H7 (cell line): ENCODE data around the gene MRGPRD. TPM values are rescaled to one million over a fixed set of nuclear protein-coding genes. Genes with fewer than 3 reads are reported as not detected.

ENCODE experiments used
- DNase-seq: peaks from one replicate; pipeline ENCODE4 v3.0.0; 2012
- H3K27me3 ChIP-seq: 2 replicates; pipeline ENCODE4 v1.6.0; 2011; ENCODE audit warnings: mild to moderate bottlenecking, low read length; ENCODE audit not compliant: control insufficient read depth, insufficient read depth
- H3K36me3 ChIP-seq: replicated peaks from 2 replicates; pipeline ENCODE4 v1.5.1; 2011; ENCODE audit warnings: low read length; ENCODE audit not compliant: control insufficient read depth, insufficient read depth
- H3K4me3 ChIP-seq: 2 replicates; pipeline ENCODE4 v1.5.1; 2011; ENCODE audit warnings: low read depth, mild to moderate bottlenecking, control low read depth, low read length, moderate library complexity; ENCODE audit not compliant: insufficient read depth
- total RNA-seq: library from RNA; depleted of rRNA; stranded (reverse); fragments of >200 nt; shearing (Covaris generic); gene quantifications from 2 replicates; pipeline ENCODE4 v1.2.3, GENCODE V29; 2014

Gene MRGPRD
- total RNA-seq, 1 experiment from 2014 or later, result not detected

DNA sequence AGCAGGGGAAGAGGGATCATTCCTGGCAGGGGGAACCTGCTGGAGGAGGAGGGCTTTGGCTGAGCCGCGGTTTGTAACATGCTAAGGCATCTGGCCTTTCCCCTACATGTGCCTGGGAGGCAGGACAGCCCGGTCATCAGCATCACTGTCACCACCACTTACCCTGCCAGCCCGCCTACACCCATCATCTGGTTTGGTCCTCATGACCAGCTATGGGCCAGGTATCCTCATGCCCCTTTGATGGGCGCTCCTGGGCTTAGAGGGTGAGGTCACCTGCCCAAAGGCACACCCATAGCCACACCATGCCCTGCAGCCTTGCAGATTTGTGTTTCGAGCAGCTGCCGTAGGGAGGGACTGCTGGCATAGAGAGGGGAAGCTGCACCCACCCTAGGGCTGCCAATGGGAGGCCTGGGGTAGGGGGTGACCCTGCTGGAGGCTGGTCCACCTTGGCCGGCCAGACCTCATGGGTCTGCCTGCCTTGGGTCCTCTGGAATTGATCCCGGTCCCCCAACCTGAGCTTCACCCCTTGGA lies 29.6 kb upstream of the MRGPRD start:
- H3K27me3 ChIP-seq, result peaks cover 4% of the 10 kb centered on the region
- no peaks in the 10 kb centered on the region for H3K36me3 ChIP-seq
- peak; percentile 63 for DNase-seq
- H3K4me3 ChIP-seq, result peak overlapping the region; percentile 28; the same call in 1 of the 2 replicates

DNA sequence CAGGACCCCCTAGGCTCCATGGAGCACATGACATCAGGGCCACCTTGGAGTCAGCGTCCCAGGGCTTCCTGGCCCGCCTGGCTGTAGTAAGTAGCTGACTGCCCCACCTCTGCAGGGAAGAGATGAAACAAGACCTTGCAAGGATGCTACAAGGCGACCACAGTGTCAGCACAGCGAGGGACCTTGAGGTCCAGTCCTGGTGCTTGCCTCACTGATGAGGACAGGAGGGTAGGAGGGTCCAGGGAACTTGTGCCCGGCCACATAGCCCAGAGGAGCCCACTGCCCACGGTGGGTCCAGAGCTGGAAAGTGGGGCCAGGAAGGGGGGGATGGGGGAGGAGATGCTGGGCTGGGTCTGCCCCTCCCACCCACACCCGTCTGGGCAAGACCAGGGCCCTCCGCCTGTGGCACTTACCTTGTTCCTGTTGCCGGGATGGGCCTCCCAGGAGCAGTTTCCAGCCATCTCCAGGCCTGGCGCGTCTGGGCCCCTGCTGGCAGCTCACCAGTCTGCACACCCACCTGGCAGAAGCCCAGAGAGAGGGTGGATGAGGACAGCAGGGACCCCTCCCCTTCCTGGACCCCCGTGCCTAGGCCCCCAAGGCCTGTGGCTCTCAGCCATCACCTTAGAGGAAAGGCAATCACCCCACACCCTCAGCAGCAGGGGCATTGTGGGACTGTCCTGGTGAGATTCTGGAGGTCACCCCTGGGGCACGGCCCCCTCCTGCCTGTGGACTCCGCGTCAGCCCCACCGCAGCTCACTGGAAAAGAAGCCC lies 28.8 kb upstream of the MRGPRD start:
- H3K4me3 ChIP-seq, result no peak overlapping the region
- H3K27me3 ChIP-seq, result peaks cover 4% of the 10 kb centered on the region
- H3K36me3 ChIP-seq, result no peaks in the 10 kb centered on the region
- peak; percentile 53 for DNase-seq

DNA sequence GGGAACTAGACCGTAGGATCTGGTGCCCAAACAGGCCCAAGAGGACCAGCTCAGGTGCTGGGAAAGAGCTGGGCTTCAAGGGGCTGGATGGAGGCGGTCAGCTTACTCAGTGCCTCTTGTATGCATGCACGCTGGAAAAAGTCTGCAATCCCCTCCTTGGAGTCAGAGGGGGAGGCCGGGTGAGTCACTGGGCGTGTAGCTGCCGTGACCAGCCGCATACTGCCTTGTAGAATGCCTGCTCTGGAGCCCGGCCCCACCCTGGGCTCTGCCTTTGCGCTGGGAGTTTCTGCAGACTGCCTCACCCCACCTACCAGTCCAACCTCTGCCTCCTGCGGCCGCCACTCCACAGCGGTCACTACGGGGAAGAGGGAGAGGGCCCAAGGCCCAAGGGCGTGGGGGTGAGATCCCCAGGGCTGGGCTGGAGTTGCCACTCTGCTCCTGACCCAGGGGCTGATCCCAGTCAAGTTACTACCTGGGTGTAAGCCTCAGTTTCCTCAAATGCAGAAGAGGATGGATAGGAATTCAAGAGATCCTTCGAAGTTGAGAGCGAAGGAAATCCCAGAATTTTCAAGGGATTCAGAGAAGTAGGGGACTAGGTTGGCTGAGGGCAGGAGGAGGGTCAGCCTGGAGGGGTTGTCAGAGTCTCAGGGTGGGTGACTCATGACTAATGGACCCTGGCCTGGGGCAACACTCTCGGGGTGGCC lies 28.1 kb upstream of the MRGPRD start:
- Histone ChIP-seq H3K27me3 (peaks cover under 1% of the 10 kb centered on the region), H3K36me3 (no peaks in the 10 kb centered on the region), H3K4me3 (no peak overlapping the region)
- peak; percentile 66 for DNase-seq

DNA sequence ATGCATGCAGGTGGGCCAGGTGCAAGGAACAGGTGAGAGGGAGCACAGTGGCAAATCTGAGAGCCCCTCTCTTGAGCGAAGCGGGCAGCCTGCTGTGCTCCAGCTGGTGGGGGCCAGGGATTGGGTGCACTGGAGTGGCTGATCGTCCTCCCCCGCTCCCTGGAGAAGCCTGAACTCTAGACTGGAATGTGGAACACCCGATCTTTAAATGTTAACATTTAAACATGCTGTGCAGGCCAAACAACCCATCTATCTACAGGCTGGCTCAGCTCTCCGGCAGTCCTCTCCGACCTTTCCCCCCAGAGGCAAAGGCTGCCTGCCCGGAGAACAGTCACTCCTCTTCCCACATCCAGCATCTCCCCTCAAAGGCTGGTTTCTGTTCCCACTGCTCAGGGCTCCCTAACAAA lies 27.2 kb upstream of the MRGPRD start:
- peak; percentile 44 for DNase-seq

DNA sequence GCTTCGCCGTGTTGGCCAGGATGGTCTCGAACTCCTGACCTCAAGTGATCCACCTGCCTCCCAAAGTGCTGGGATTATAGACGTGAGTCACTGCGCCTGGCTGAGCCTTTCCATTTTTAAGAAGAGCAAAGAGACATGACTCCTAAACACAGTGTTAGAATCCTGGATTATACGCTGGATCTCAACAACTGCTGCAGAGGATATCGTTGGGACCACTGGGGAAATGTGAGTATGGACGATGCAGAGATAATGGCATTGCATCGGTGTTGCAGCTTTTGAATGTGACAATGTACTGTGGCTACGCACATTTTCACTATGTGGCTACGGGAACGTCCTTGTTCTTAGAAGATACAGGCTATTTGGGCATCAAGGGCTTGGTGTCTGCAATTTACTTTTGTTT lies 26.0 kb upstream of the MRGPRD start:
- Histone ChIP-seq H3K27me3 (no peaks in the 10 kb centered on the region), H3K36me3 (no peaks in the 10 kb centered on the region), H3K4me3 (no peak overlapping the region)
- no peak for DNase-seq

More for the DNA sequence above, 27.2 kb upstream of the MRGPRD start:
- no peaks in the 10 kb centered on the region for H3K36me3 ChIP-seq
- no peak overlapping the region for H3K4me3 ChIP-seq
- H3K27me3 ChIP-seq, result no peaks in the 10 kb centered on the region

DNA sequence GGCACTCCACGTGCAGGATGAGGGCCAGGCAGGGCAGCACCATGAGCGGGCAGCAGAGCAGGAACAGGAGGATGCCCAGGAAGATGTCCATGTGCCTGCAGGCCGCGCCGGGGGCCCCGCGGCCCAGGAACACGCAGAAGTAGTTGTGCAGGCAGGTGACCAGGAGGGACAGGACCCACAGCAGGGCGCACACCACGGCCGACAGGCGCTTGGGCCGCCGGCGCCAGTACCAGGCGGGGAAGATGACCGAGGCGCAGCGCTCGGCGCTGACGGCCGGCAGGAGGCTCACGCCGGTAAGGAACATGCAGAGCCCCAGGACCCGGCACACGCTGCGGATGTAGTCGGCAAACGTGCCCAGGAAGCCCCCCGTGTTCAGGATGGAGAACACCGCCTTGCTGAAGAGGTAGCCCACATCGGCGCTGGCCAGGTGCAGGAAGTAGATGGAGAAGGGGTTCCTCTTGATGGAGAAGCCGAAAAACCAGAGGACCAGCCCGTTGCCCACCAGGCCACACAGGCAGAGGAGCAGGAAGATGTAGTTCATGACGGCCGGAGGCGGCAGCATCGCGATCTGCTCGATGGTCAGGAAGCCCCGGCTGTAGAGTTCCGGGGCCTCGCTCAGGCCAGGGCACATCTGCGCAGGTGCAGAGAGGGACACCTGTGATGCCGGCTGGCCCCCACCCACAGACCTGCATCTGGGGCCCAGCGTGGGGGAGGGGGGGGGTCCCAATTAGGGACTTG lies 25.0 kb upstream of the MRGPRD start:
- Histone ChIP-seq H3K4me3 (no peak overlapping the region), H3K36me3 (no peaks in the 10 kb centered on the region), H3K27me3 (no peaks in the 10 kb centered on the region)
- peak; percentile 52 for DNase-seq

DNA sequence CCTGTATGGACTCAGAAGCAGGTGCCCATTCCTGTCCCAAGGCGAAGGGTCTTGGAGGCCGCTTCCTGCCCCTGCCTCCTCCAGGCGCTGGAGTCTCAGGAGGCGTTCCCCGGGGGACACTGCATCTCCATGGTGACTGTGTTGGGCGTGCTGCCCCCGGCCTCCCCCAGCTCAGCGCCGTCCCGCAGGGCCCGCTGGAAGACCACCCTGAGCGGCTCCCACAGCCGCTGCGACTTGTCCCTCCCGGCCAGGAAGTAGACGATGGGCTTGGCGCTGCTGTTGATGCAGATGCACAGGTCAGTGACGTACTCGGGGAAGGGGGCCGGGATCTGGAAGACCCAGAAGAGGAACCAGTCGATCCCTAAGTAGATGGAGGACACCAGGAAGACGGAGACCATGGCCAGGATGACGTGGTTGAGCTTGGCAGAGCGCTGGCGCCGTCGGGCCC lies 24.4 kb upstream of the MRGPRD start:
- no peak overlapping the region for H3K4me3 ChIP-seq
- no peaks in the 10 kb centered on the region for H3K27me3 ChIP-seq
- no peaks in the 10 kb centered on the region for H3K36me3 ChIP-seq
- peak; percentile 47 for DNase-seq

DNA sequence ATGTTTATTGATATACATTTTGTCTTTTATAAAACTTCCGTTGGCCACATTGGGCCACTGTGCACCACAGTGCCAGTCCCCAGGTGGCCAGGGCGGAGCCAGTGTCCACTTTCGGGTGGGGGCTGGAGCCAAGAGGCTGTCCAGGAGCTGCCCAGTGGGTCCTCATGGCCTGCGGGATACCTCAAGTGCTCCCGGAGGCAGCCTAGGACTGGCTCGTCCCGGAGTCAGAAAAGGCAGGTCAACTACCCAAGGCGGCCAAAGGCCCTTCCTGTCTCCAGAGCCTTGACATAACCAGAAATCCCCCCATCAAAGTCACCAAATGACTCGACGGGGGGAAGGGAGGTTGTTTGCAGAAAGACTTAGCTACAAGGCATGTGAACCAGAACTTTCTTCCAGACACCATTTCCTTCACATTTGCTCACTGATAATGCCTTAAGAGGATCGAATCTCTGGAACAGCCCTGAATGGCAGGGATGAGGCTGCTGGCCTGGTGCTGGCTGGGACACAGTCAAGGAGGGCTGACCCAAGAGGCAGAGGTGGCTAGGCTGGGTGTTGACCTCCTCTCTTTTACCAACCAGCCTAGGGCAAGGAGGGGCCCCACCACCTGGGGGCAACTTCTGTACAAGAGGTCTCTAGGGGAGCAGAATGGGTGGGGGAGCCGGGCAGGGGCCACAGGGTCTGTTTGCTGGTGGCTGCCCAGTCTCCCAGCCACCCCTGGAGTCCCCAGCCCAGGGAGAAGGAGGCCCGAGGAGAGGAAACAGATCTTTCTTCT lies 23.8 kb upstream of the MRGPRD start:
- Histone ChIP-seq H3K36me3 (no peaks in the 10 kb centered on the region), H3K4me3 (no peak overlapping the region), H3K27me3 (no peaks in the 10 kb centered on the region)
- DNase-seq, result peak; percentile 41

DNA sequence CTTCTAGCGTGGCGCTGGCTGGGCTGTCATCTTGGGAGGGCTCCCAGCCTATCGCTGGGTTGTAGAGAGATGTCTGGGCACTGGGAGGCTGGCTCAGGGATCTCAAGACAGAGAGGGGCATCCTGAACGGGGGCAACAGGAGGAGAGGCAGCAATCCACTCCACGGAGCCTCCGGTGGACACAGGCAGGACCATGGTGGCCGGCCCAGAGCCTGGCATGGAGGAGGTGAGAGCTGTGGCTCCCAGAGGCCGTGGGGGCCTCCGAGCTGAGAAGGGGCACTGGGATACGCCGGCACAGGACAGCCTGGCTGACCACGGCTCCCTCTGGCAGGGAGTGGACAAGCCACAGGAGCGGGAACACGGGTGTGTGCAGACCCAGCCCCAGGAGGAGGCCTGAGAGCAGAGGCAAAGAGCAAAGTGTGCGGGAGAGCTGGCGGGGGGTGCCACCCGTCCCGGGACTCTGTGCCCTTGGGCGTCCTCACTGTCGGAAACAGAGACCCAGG lies 23.1 kb upstream of the MRGPRD start:
- peak; percentile 42 for DNase-seq
- H3K4me3 ChIP-seq, result no peak overlapping the region
- no peaks in the 10 kb centered on the region for H3K36me3 ChIP-seq
- H3K27me3 ChIP-seq, result no peaks in the 10 kb centered on the region

DNA sequence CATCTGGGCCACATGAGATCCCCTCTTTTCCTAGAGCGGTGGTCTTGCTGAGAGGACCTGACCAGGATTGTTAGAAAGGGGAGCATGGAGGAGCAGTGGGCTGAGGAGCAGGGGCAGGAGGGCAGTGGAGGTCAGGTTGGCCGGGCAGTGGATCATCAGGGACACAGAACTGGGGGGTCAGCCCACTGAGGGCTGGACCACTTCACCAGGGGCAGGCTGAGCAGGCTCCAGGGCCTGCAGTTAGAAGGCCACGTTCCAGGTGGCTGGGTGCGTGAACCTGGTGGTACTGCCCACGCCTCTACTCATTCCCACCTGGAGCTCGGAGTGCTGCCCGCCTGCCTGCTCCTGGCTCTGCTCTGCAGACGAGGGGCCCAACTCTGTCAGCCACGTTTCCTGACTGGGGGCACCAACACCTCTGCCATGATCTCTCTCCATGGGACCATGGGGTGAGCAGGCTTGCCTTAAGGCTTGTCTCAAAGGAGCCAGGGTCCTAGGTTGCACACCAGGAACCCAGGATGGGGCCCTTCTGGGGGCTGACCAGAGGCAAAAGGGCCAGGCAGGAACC lies 22.6 kb upstream of the MRGPRD start:
- H3K4me3 ChIP-seq, result no peak overlapping the region
- H3K36me3 ChIP-seq, result no peaks in the 10 kb centered on the region
- no peak for DNase-seq

DNA sequence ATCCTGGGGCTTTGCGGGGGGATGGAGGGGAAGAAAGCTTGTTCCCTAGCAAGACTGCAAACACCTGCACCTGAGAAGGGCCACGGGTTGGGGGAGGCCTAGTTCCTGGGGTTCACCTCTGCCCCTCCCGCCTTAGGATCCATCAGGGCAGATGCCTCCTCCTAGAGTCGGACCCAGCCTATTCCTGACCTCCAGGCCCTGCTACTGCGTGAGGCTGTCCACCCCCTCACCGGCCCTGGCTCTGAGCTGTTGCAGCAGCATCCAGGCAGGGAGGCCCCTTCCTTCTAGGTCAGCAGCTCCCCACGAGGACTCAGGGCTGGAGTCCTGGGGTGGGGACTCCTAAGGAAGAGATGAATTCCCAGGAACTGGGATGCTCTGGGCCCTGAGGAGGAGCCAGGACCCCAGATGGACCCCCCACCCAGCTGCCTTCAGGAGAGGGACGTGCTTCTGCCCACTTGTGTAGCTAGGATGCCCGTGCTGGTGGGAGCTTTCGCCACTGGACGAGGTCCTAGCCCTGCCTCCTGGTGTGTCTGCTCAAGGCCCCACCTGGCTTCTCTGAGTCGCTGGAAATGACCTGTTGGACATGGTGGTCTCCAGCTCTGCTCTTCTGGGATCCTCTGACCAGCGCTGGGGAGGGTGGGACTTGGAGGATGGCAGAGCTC lies 21.9 kb upstream of the MRGPRD start:
- H3K4me3 ChIP-seq, result no peak overlapping the region
- DNase-seq, result peak; percentile 43
- no peaks in the 10 kb centered on the region for H3K27me3 ChIP-seq
- H3K36me3 ChIP-seq, result no peaks in the 10 kb centered on the region

More for the DNA sequence above, 22.6 kb upstream of the MRGPRD start:
- H3K27me3 ChIP-seq, result no peaks in the 10 kb centered on the region

DNA sequence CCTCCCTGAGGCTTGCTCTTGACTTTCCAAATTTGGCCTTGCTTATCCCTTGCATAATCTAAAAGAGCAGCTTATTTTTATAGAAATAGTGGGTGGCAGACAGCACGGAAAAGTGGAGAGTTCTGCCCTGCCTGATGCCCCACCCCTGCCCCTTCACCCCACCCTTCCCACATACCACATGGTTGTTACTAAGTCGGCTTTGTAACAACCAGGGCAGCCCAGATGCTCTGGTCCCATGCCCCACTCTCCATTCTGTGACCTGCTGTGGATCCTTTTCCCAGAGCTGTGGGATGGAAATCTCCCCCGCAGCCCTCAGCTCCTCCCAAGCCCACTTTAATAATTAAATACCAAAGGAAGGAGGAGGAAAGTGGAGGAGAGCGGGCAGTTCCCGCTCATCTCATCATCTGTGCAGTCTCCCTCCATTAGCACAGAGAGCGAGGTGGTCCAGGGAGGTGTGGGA lies 21.4 kb upstream of the MRGPRD start:
- H3K4me3 ChIP-seq, result no peak overlapping the region
- H3K27me3 ChIP-seq, result no peaks in the 10 kb centered on the region
- H3K36me3 ChIP-seq, result no peaks in the 10 kb centered on the region
- DNase-seq, result no peak
